B cell (primary cell): ENCODE measurements around the gene CDK9. TPM values are rescaled to one million over a fixed set of nuclear protein-coding genes. Genes with fewer than 3 reads are reported as not detected.

Experiments used
- ATAC-seq: fragments of 200-7000 bp; cut with Tn5 transposase; one replicate; pipeline ENCODE4 v1.10.0; 2021; ENCODE audit warnings: low read depth, mild to moderate bottlenecking, moderate number of reproducible peaks, moderate library complexity
- CTCF ChIA-PET: fragments of 350-600 bp; sonication (Branson Sonifier 250); formaldehyde crosslinking; loops from one replicate; lab custom pipeline; 2021; ENCODE audit warnings: antibody characterized with exemption, inconsistent platforms; lab: Charles Lee
- POLR2A ChIA-PET: fragments of 350-600 bp; sonication (Branson Sonifier 250); formaldehyde crosslinking; loops from one replicate; lab custom pipeline; 2021; ENCODE audit warnings: antibody characterized with exemption; lab: Charles Lee
- DNase-seq: peaks from one replicate; pipeline ENCODE4 v3.0.0; 2013
- H2AFZ ChIP-seq: 2 replicates; pipeline ENCODE4 v1.6.1; 2012; ENCODE audit warnings: mild to moderate bottlenecking, low read depth, low read length; ENCODE audit not compliant: insufficient read depth, poor library complexity, severe bottlenecking
- H3K27ac ChIP-seq, 2 donors: 1 replicate in 1 of 2; 2 replicates in 1 of 2; pipeline ENCODE4 v1.5.1; 2012 to 2013; ENCODE audit warnings: low read length in 2 of 2, mild to moderate bottlenecking in 2 of 2, moderate library complexity in 1 of 2
- H3K27me3 ChIP-seq, 4 experiments: fragments of 200-600 bp in 1 of 4; sonication (generic) in 1 of 4; replicated peaks in 1 of 4; 1 replicate in 2 of 4; 2 replicates in 2 of 4; pipeline versions ENCODE4 v1.6.1 to v1.7.0; 2013 to 2016; ENCODE audit warnings: low read length in 3 of 4, mild to moderate bottlenecking in 2 of 4, mixed read lengths in 1 of 4, moderate library complexity in 1 of 4; ENCODE audit not compliant: insufficient read depth in 4 of 4, control insufficient read depth in 3 of 4; ENCODE audit errors: control extremely low read depth in 1 of 4
- H3K36me3 ChIP-seq, 2 experiments: replicated peaks in 1 of 2; 1 replicate in 1 of 2; 2 replicates in 1 of 2; pipeline versions ENCODE4 v1.6.1 to v1.7.1; 2013; ENCODE audit warnings: low read length in 1 of 2; ENCODE audit not compliant: insufficient read depth in 2 of 2, control insufficient read depth in 1 of 2; ENCODE audit errors: control extremely low read depth in 1 of 2, extremely low read depth in 1 of 2
- H3K4me1 ChIP-seq, 2 donors: fragments of 200-600 bp in 1 of 2; sonication (generic) in 1 of 2; 1 replicate in 1 of 2; 2 replicates in 1 of 2; pipeline versions ENCODE4 v1.5.1 to v1.6.1; 2013 to 2017; ENCODE audit warnings: low read length in 2 of 2; ENCODE audit not compliant: control insufficient read depth in 2 of 2, insufficient read depth in 2 of 2
- H3K4me2 ChIP-seq: replicated peaks from 2 replicates; pipeline ENCODE3; 2012; ENCODE audit warnings: mild to moderate bottlenecking, low read depth, low read length; ENCODE audit not compliant: poor library complexity, severe bottlenecking
- H3K4me3 ChIP-seq, 5 experiments: fragments of 200-600 bp in 1 of 5; sonication (generic) in 1 of 5; 1 replicate in 3 of 5; 2 replicates in 2 of 5; pipeline versions ENCODE4 v1.5.1 to v1.7.0; 2011 to 2016; ENCODE audit warnings: low read length in 4 of 5, mild to moderate bottlenecking in 4 of 5, low read depth in 2 of 5, control low read depth in 1 of 5, moderate library complexity in 1 of 5; ENCODE audit not compliant: insufficient read depth in 1 of 5; ENCODE audit errors: control extremely low read depth in 1 of 5, extremely low read depth in 1 of 5
- H3K79me2 ChIP-seq: fragments of 200-600 bp; sonication (generic); one replicate; pipeline ENCODE4 v1.6.0; 2016; ENCODE audit warnings: low read length; ENCODE audit not compliant: control insufficient read depth, insufficient read depth
- H3K9ac ChIP-seq: fragments of 200-600 bp; sonication (generic); 2 replicates; pipeline ENCODE4 v1.6.1; 2017; ENCODE audit warnings: mild to moderate bottlenecking, low read length, moderate library complexity
- H3K9me3 ChIP-seq, 3 donors: one replicate each; pipeline versions ENCODE4 v1.6.1 to v1.7.1; 2013; ENCODE audit warnings: low read length in 2 of 3; ENCODE audit not compliant: control insufficient read depth in 2 of 3, insufficient read depth in 1 of 3; ENCODE audit errors: control extremely low read depth in 1 of 3
- H4K20me1 ChIP-seq: 2 replicates; pipeline ENCODE4 v1.6.0; 2012; ENCODE audit warnings: mild to moderate bottlenecking, low read length; ENCODE audit not compliant: insufficient read depth, control insufficient read depth, poor library complexity, severe bottlenecking
- H3K27ac Mint-ChIP-seq: one replicate; pipeline ENCODE4 v1.8.0; 2021; ENCODE audit warnings: mixed read lengths
- H3K27me3 Mint-ChIP-seq: one replicate; pipeline ENCODE4 v1.8.0; 2021; ENCODE audit warnings: mixed read lengths
- H3K4me1 Mint-ChIP-seq: one replicate; pipeline ENCODE4 v1.8.0; 2021; ENCODE audit warnings: mixed read lengths
- H3K4me3 Mint-ChIP-seq: one replicate; pipeline ENCODE4 v1.8.0; 2021; ENCODE audit warnings: mixed read lengths
- H3K9me3 Mint-ChIP-seq: one replicate; pipeline ENCODE4 v1.8.0; 2022; ENCODE audit warnings: mixed read lengths; ENCODE audit not compliant: insufficient read depth
- CTCF ChIP-seq: fragments of 200-600 bp; IDR thresholded peaks from one replicate; pipeline ENCODE4 v1.8.0; 2022; ENCODE audit warnings: antibody characterized with exemption, mild to moderate bottlenecking
- EZH2 ChIP-seq: IDR thresholded peaks from 2 replicates; pipeline ENCODE4 v1.6.1; 2012; ENCODE audit warnings: borderline replicate concordance, low read depth, mild to moderate bottlenecking, moderate library complexity, low read length; ENCODE audit not compliant: insufficient read depth, poor library complexity, severe bottlenecking
- WGBS: methylation state at CpG from one replicate; pipeline ENCODE4 v1.1.5; 2013; ENCODE audit warnings: missing lambda C conversion rate; ENCODE audit not compliant: insufficient coverage; 5-methylcytosine and 5-hydroxymethylcytosine counted together
- intact Hi-C: fragments of 100-400 bp; cut with micrococcal nuclease; formaldehyde crosslinking; loops from one replicate; pipeline ENCODE4 v1.10.0; 2022
- polyA plus RNA-seq: library from polyadenylated mRNA; depleted of rRNA; stranded (reverse); fragments of >200 nt; gene quantifications from 2 replicates; pipeline ENCODE4 v1.2.3, GENCODE V29; 2012
- total RNA-seq, 2 donors: library from RNA; stranded (reverse); fragments of 120-200 nt in 1 of 2; gene quantifications; 1 replicate in 1 of 2; 2 replicates in 1 of 2; pipeline versions ENCODE4 v1.2.3 to v1.2.4, GENCODE V29; 2013 to 2022

CDK9 gene
- total and polyA plus RNA-seq, 2 donors (not counting 1 experiment from before 2014, with no cell fraction given): 145 to 176 TPM

- intact Hi-C loops: loop anchor here (1.0 to 10.0 kb wide), 3 partner anchors 9 to 348 kb away; partner anchors contain the start of genes PTGES2 and STXBP1
- Mint-ChIP-seq H3K27me3 (no peaks in the 10 kb centered on the region), H3K4me1 (peaks cover 56% of the 10 kb centered on the region), H3K27ac (peak overlapping the region; percentile 97), H3K4me3 (peak overlapping the region; percentile 100), H3K9me3 (no peaks in the 10 kb centered on the region)
- TF ChIP-seq CTCF (no peak), EZH2 (no peak)
- Histone ChIP-seq H3K4me2 (peak overlapping the region; percentile 93), H3K9me3 (no peaks in the 10 kb centered on the region), H3K27me3 (no peaks in the 10 kb centered on the region), H3K27ac (peak overlapping the region; percentile 55 to 97), H3K9ac (peak overlapping the region; percentile 76), H3K4me3 (peak overlapping the region; percentile 64 to 91 (median 83)), H3K4me1 (peaks cover 35 to 77% of the 10 kb centered on the region in 2 donors), H4K20me1 (peaks cover 59% of the 10 kb centered on the region), H2AFZ (peak overlapping the region; percentile 5), H3K79me2 (peaks cover 79% of the 10 kb centered on the region), H3K36me3 (peaks cover 0 to 36% of the 10 kb centered on the region in 2 experiments)
- 0% methylated on average over 14 of the region's 15 CpGs for WGBS
- peak; percentile 52 for ATAC-seq
- DNase-seq: peak; percentile 90
- ChIA-PET CTCF (interaction anchor here (0.6 to 2.4 kb wide), 7 partner anchors 9 to 166 kb away, joined by 3 to 13 read pairs (median 4); partner anchors contain the start of genes CDK9, PIP5KL1 and TOR2A), POLR2A (interaction anchor here (0.6 to 2.7 kb wide), 6 partner anchors 9 to 352 kb away, joined by 3 to 16 read pairs (median 4); partner anchors contain the start of genes CDK9, TOR2A and ZNF79)
Observed at GRCh38 chr9:127776195-127776923, 9.5 kb upstream of the CDK9 start.
